ENCODE measurements around the gene GALNT2.

Gene GALNT2

DNA sequence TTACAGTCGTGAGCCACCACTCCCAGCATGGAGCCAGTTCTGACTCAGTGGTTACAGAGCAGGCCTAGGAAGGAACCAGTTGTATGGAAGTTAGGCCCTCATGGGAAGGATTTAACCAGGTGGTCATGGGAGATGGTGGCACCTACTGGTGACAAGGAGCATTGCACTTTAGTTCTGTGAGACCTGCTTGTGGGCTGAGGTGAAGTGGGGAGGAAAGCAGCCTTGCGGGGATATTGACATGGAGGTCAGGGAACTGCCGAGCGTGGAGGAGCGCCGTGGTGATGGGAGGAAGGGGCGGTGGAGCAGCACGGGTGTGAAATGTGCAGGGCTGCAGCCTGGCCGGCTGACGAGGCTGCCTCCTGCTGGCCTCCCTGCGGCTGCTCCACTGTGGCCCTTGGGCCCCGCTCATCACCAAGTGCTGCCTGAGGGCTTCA, 100.4 kb downstream of the GALNT2 start:
- Histone ChIP-seq H3K9ac (ENCODE audit: insufficient read length) (no peak overlapping the region), H3K36me3 (ENCODE audit: insufficient read depth, low read length) (no peaks in the 10 kb centered on the region), H3K27ac (no peak overlapping the region), H3K4me3 (no peak overlapping the region), H3K9me3 (ENCODE audit: low read depth, low read length) (no peaks in the 10 kb centered on the region)
- TF ChIP-seq FOXP2 (optimal IDR thresholded peaks at IDR 0.05; ENCODE audit: control extremely low read depth, extremely low read length, insufficient read depth) (no peak), EZH2 (IDR thresholded peaks at IDR 0.05) (no peak), POLR2AphosphoS5 (IDR thresholded peaks at IDR 0.05; ENCODE audit: borderline replicate concordance, low read depth, low read length) (no peak)
- DNase-seq (ENCODE audit: low read depth, low spot score): no peak

DNA sequence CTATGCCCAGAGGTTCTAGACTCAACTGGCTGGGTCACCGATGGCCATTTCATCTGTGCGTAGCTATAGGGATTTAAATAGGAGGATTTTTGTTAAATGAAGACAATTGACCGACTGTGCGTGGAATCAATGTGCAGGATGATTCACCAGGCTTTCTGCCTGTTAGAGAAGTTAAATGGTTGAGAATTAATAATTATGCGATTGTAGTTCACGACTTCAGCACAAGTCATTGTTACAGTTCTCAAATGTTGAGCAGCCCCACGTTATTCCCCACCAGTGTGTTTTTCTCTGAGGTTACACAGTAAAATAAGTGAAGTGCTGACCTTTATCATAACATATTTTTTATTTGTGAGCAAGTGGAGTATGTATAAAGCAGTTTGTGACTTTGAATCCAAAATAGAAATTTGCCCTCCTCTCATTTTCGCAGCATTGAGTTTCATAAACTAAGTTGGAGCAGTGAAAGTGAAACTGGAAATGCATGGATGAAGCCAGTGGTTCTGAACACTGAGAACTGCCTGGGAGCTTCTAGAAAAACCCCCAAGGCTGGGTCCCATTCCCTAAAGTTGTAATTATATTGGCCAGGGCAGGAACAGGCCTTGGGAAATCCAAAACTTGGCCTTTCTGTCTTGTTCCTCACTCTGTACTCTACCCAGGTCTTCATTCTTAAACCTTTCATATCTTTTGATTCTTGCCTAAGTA, 102.6 kb downstream of the GALNT2 start:
- no peak overlapping the region for H3K4me3 ChIP-seq
- no peaks in the 10 kb centered on the region for H3K9me3 ChIP-seq (ENCODE audit: low read depth, low read length)
- no peak for DNase-seq (ENCODE audit: low read depth, low spot score)
- no peaks in the 10 kb centered on the region for H3K36me3 ChIP-seq (ENCODE audit: insufficient read depth, low read length)
- H3K27ac ChIP-seq: no peak overlapping the region
- TF ChIP-seq FOXP2 (optimal IDR thresholded peaks at IDR 0.05; ENCODE audit: control extremely low read depth, extremely low read length, insufficient read depth) (no peak), POLR2AphosphoS5 (IDR thresholded peaks at IDR 0.05; ENCODE audit: borderline replicate concordance, low read depth, low read length) (no peak), EZH2 (IDR thresholded peaks at IDR 0.05) (no peak)
- no peak overlapping the region for H3K9ac ChIP-seq (ENCODE audit: insufficient read length)

DNA sequence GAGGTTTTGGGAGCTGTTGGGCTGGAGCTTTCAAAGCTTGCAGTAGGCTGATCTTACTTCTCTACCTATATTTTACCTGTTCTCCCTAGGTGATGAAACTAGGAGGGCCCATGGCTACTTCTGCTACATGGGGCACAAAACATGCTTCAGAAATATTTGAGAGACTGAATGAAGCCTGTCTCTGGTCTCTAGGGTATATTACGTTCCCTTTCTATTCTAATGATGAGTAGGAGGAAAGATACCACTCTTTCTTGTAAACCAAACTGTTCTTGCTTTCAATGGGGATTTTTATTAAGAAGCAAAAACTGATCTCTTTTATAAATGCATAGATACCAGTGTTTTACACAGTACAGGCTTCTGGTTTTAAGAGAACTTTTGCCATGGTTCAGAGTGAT, 103.1 kb downstream of the GALNT2 start:
- H3K9ac ChIP-seq (ENCODE audit: insufficient read length): no peak overlapping the region
- H3K9me3 ChIP-seq (ENCODE audit: low read depth, low read length): no peaks in the 10 kb centered on the region
- no peaks in the 10 kb centered on the region for H3K36me3 ChIP-seq (ENCODE audit: insufficient read depth, low read length)
- no peak overlapping the region for H3K27ac ChIP-seq
- TF ChIP-seq POLR2AphosphoS5 (IDR thresholded peaks at IDR 0.05; ENCODE audit: borderline replicate concordance, low read depth, low read length) (no peak), FOXP2 (optimal IDR thresholded peaks at IDR 0.05; ENCODE audit: control extremely low read depth, extremely low read length, insufficient read depth) (no peak), EZH2 (IDR thresholded peaks at IDR 0.05) (no peak)
- no peak for DNase-seq (ENCODE audit: low read depth, low spot score)
- no peak overlapping the region for H3K4me3 ChIP-seq

DNA sequence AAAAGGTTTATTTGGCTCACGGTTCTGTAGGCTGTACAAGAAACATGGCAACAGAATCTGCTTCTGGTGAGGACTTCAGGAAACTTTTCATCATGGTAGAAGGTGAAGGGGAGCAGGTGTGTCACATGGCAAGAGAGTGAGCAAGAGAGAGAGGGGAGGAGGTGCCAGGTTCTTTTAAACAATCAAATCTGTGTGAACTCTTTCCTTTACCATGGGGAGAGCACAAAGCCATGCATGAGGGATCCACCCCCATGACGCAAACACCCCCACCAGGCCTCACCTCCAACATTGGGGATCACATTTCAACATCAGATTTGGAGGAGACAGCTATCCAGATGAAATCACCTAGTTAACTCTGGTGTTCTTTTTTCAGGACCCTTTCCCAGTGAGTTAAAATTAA, 103.6 kb downstream of the GALNT2 start:
- TF ChIP-seq POLR2AphosphoS5 (IDR thresholded peaks at IDR 0.05; ENCODE audit: borderline replicate concordance, low read depth, low read length) (no peak), FOXP2 (optimal IDR thresholded peaks at IDR 0.05; ENCODE audit: control extremely low read depth, extremely low read length, insufficient read depth) (no peak), EZH2 (IDR thresholded peaks at IDR 0.05) (no peak)
- H3K9me3 ChIP-seq (ENCODE audit: low read depth, low read length): no peaks in the 10 kb centered on the region
- no peak overlapping the region for H3K4me3 ChIP-seq
- no peak overlapping the region for H3K27ac ChIP-seq
- no peak overlapping the region for H3K9ac ChIP-seq (ENCODE audit: insufficient read length)
- DNase-seq (ENCODE audit: low read depth, low spot score): no peak
- no peaks in the 10 kb centered on the region for H3K36me3 ChIP-seq (ENCODE audit: insufficient read depth, low read length)

DNA sequence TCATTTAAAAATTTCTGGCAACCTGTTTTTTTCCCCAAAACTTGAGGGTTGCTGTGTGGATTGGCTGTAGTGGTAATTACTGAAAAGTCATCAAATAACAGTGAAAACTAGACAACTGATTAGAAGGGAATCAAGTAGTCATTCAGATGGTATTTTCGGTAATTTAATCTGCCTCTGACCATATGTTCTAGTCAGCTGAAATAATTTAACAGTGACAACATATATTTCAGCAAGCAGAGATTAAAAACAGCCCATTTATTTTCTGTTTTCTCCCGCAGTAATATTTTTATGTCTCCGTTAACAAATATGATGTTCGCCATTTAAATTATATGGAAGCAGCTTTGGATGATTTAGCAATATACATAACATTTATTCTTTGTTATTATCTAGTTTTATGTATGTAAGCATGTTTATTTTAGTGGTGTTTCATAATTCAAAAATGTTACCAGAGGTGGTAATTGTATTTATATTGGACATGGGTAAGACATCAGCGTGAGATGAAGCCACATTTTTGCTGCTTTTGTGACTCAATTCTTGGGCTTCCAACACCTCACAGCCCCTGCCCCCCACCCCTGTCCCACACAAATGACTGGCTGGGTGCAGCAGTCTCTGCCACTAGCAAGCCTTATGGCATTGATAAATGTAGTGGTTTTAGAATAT, 104.4 kb downstream of the GALNT2 start:
- no peak for DNase-seq (ENCODE audit: low read depth, low spot score)

DNA sequence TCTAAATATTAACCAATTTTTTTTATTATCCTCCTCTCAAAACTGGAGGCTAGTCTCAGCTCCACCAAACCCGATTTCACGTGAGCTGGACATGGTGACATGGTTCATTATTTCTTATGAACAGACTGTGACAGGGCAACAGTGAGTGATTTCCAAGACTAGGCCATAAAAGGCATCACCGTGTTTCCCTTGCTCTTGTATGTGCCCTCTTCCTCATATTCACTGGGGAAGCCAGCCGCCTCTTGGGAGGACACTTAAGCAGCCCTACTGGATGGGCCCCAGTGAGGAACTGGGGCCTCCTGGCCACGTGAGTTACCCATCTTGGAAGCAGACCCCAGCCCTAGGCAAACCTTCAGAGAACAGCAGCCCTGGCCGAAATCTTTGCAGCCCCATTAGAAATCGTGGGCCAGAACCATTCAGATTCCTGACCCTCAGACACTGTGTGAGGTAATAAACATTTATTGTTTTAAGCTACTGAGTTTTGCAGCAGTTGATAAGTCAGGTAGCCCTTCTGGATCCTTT, 105.0 kb downstream of the GALNT2 start:
- Histone ChIP-seq H3K9me3 (ENCODE audit: low read depth, low read length) (no peaks in the 10 kb centered on the region), H3K9ac (ENCODE audit: insufficient read length) (no peak overlapping the region), H3K4me3 (no peak overlapping the region), H3K36me3 (ENCODE audit: insufficient read depth, low read length) (no peaks in the 10 kb centered on the region), H3K27ac (no peak overlapping the region)
- no peak for DNase-seq (ENCODE audit: low read depth, low spot score)
- TF ChIP-seq FOXP2 (optimal IDR thresholded peaks at IDR 0.05; ENCODE audit: control extremely low read depth, extremely low read length, insufficient read depth): no peak
- no peak for TF ChIP-seq EZH2 (IDR thresholded peaks at IDR 0.05)
- TF ChIP-seq POLR2AphosphoS5 (IDR thresholded peaks at IDR 0.05; ENCODE audit: borderline replicate concordance, low read depth, low read length): no peak

More for the DNA sequence above, 104.4 kb downstream of the GALNT2 start:
- H3K36me3 ChIP-seq (ENCODE audit: insufficient read depth, low read length): no peaks in the 10 kb centered on the region
- TF ChIP-seq FOXP2 (optimal IDR thresholded peaks at IDR 0.05; ENCODE audit: control extremely low read depth, extremely low read length, insufficient read depth) (no peak), POLR2AphosphoS5 (IDR thresholded peaks at IDR 0.05; ENCODE audit: borderline replicate concordance, low read depth, low read length) (no peak), EZH2 (IDR thresholded peaks at IDR 0.05) (no peak)
- no peak overlapping the region for H3K9ac ChIP-seq (ENCODE audit: insufficient read length)
- H3K9me3 ChIP-seq (ENCODE audit: low read depth, low read length): no peaks in the 10 kb centered on the region
- no peak overlapping the region for H3K4me3 ChIP-seq
- no peak overlapping the region for H3K27ac ChIP-seq

DNA sequence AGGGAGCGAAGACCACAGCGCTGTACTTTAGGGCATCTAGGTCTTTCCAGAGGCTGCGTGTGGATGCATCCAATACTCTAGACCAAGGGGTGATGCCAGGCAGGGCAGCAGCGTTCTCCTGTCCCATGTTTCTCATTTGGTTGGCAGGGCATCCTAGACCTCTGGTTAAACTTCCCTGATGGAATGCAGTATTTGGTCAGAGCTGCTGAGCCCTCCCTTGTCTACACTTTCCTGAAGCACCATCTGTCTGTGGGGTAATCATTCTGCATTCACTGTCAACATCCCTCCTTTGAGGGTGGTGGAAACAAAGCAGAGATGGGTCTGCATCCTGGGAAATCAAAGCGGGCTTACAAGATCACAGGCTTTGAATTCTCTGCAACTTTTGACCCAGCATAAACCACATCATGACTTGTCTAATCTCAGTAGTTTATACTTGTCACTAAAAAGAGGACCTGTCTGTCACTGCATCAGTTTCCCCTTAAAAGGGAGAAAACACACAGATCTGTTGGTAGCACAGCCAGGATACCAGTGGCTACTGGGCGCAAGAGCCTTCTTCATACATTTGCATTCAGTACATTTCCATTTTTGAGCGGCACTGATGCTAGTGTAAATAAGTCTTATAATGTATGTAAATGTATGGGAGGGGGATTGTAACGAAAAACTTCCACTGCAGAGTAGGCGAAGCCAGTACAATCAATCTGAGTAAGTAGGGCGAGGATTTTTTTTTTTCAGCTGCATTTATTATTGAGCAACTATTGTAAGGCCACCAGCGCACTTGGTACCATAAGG, 106.3 kb downstream of the GALNT2 start:
- TF ChIP-seq EZH2 (IDR thresholded peaks at IDR 0.05) (no peak), FOXP2 (optimal IDR thresholded peaks at IDR 0.05; ENCODE audit: control extremely low read depth, extremely low read length, insufficient read depth) (no peak), POLR2AphosphoS5 (IDR thresholded peaks at IDR 0.05; ENCODE audit: borderline replicate concordance, low read depth, low read length) (no peak)

DNA sequence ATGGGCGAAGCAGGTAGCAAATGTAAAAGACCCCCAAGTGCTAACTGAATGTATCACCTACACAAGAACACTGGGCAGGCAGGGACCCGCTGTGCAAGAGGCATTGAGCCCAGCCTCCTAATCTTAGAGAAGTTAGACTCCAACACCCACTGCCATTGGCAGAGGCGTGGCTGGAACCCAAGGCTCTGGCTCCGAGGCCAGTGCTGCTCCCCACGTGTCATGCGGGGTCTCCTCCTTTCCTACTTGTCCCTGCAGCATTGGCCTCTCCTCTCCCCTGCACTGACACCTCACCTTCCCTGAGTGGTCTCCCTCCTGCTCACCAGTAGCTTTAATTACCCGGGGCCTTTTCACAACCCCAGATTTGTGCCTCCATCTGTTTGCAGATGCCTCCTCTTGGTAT, 107.0 kb downstream of the GALNT2 start:
- Histone ChIP-seq H3K4me3 (no peak overlapping the region), H3K27ac (no peak overlapping the region), H3K9ac (ENCODE audit: insufficient read length) (no peak overlapping the region), H3K9me3 (ENCODE audit: low read depth, low read length) (no peaks in the 10 kb centered on the region), H3K36me3 (ENCODE audit: insufficient read depth, low read length) (no peaks in the 10 kb centered on the region)
- TF ChIP-seq FOXP2 (optimal IDR thresholded peaks at IDR 0.05; ENCODE audit: control extremely low read depth, extremely low read length, insufficient read depth): no peak
- TF ChIP-seq POLR2AphosphoS5 (IDR thresholded peaks at IDR 0.05; ENCODE audit: borderline replicate concordance, low read depth, low read length): no peak
- no peak for TF ChIP-seq EZH2 (IDR thresholded peaks at IDR 0.05)
- DNase-seq (ENCODE audit: low read depth, low spot score): no peak

More for the DNA sequence above, 106.3 kb downstream of the GALNT2 start:
- Histone ChIP-seq H3K9ac (ENCODE audit: insufficient read length) (no peak overlapping the region), H3K4me3 (no peak overlapping the region), H3K27ac (no peak overlapping the region), H3K36me3 (ENCODE audit: insufficient read depth, low read length) (no peaks in the 10 kb centered on the region), H3K9me3 (ENCODE audit: low read depth, low read length) (no peaks in the 10 kb centered on the region)
- no peak for DNase-seq (ENCODE audit: low read depth, low spot score)
